ENCODE measurements around the gene TGFBI. TPM values are rescaled to one million over a fixed set of nuclear protein-coding genes. Genes with fewer than 3 reads are reported as not detected.

TGFBI gene
- total and polyA plus RNA-seq, 2 donors from 2014 or later = 36.4 to 78.5 TPM

DNA sequence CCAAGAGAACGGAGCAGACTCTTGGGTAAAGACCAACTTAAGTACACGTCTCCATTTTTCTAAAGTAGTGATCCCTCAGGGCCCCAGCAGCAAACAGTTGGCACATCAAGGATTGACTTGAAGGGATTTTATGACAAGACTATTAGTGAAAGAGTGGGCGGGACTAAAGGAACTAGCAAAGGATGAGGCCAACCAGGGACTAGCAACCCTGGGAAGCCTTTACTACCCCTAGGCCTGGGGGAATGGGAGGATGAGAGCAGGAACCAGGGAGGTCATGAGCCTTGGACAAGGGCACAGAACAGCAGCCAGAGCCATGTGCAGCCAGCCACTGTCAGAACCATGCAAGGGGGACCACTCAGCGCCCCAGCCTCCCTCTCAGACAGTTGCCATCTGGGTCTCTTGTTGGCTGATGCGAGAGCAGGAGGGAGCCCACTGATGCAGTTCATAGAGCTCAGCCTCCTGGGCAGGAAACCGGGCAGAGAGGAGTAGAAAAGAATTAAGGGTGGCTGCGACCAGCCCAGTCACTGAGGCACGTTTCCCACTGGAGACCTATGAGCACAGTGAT lies 28.1 kb downstream of the TGFBI start:
- intact Hi-C loops (cut with DNase I) = no loop called here
- no peak overlapping the region for H3K4me3 ChIP-seq (ENCODE audit: low read length in 3 of 3)
- H3K27me3 ChIP-seq (ENCODE audit: control insufficient read depth, insufficient read depth, low read length) = no peaks in the 10 kb centered on the region
- FAIRE-seq = no peak
- H3K27ac ChIP-seq (ENCODE audit: low read depth in 2 of 2, low read length in 2 of 2) = peak overlapping the region in 1 of 2 donors; percentile 54
- no peaks in the 10 kb centered on the region for H3K9me3 ChIP-seq (ENCODE audit: control insufficient read depth in 2 of 3, insufficient read depth in 1 of 3, low read length in 3 of 3)
- TF ChIP-seq CTCF (IDR thresholded peaks at IDR 0.05; ENCODE audit: borderline replicate concordance, extremely low read depth, insufficient read depth) = no peak
- H3K4me1 ChIP-seq (ENCODE audit: control insufficient read depth in 2 of 3, insufficient read depth in 2 of 3, low read depth in 1 of 3, low read length in 3 of 3) = peaks cover 4 to 8% (median 6%) of the 10 kb centered on the region in 3 donors
- no peak for DNase-seq
- no peaks in the 10 kb centered on the region for H3K36me3 ChIP-seq (ENCODE audit: control insufficient read depth in 2 of 3, insufficient read depth in 3 of 3, low read length in 3 of 3)
- no peak overlapping the region for H3K9ac ChIP-seq (ENCODE audit: low read length in 3 of 3)

DNA sequence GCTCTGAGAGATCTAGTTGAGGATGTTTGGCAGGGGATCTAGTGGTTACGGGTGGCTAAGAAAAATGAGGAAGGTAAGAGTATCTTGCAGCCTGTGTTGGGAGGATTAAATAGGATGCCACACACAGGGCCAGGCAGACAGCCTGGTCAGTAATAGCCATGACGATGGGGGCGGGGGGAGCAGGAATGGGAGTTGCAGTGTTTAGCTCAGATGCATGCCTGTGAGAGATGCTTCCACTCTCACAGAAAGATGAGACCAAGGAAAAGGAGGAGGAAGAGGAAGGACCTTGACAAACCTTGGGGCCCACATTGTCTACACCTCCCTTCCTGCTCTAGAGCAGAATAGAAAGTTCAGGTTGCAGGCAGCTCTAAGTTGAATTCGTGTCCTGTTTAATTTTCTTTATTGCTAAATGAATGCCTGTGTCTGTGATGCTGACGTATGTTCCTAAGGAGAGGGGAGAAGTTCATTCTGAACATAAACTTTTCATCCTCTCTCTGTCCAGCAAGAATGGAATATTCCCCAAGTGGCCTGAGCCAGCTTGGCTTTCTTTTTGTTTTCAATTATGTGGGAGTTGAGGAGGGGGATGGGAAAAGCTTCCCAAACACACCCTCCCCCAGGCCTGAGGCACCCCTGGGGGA lies 28.7 kb downstream of the TGFBI start:
- H3K9ac ChIP-seq (ENCODE audit: low read length in 3 of 3) = no peak overlapping the region
- no peaks in the 10 kb centered on the region for H3K27me3 ChIP-seq (ENCODE audit: control insufficient read depth, insufficient read depth, low read length)
- no peak for TF ChIP-seq CTCF (IDR thresholded peaks at IDR 0.05; ENCODE audit: borderline replicate concordance, extremely low read depth, insufficient read depth)
- no peaks in the 10 kb centered on the region for H3K9me3 ChIP-seq (ENCODE audit: control insufficient read depth in 2 of 3, insufficient read depth in 1 of 3, low read length in 3 of 3)
- intact Hi-C loops (cut with DNase I) = no loop called here
- FAIRE-seq (no peak), DNase-seq (peak in 2 of 5 donors; percentile 66 to 87)
- peaks cover 4 to 8% (median 6%) of the 10 kb centered on the region in 3 donors for H3K4me1 ChIP-seq (ENCODE audit: control insufficient read depth in 2 of 3, insufficient read depth in 2 of 3, low read depth in 1 of 3, low read length in 3 of 3)
- H3K4me3 ChIP-seq (ENCODE audit: low read length in 3 of 3) = no peak overlapping the region
- peak overlapping the region; percentile 55 to 73 for H3K27ac ChIP-seq (ENCODE audit: low read depth in 2 of 2, low read length in 2 of 2)
- H3K36me3 ChIP-seq (ENCODE audit: control insufficient read depth in 2 of 3, insufficient read depth in 3 of 3, low read length in 3 of 3) = no peaks in the 10 kb centered on the region

DNA sequence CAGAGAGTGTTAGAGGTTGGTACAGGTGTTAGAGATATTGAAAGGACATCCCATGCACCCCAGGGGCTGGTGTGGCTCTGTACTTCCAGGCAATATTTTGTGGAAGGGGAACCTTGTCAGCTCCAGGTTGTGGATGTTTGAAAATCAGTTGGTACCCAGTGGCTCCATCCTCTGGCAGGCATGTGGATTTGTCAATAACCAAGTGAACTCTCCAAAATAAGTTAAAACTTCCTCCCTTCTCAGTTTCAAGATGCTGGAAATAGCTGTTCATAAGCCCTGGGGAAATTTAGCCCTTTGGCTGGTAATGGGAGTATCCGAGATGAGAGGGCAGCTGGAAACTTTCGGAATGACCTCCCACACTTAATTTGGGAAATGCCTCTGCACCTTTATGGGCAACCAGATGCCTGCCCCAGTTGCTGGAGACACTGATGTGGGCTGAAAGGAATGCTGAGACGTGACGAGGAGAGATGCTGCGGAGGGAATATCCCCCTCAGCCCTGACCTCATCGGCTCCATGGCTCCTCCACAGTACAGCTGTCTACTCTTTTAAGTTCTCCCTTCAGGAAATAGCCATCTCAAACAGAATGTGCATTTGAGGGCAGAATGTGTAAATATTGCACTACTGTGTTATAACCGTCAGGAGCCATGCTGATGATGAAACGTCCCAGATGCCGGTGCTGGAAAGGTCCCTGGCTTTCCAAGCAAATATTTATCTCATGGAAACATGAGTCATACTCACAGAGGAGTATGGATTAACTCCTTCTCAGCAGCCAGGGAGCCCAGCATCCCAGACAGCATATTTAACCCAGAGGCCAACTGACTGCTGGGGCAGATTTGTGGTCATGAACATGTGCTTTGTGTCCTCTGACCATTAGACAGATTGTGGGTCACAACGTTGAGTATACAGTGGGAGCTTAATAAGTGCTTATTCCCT lies 29.5 kb downstream of the TGFBI start:
- Histone ChIP-seq H3K9me3 (ENCODE audit: control insufficient read depth in 2 of 3, insufficient read depth in 1 of 3, low read length in 3 of 3) (no peaks in the 10 kb centered on the region), H3K4me3 (ENCODE audit: low read length in 3 of 3) (no peak overlapping the region), H3K4me1 (ENCODE audit: control insufficient read depth in 2 of 3, insufficient read depth in 2 of 3, low read depth in 1 of 3, low read length in 3 of 3) (peaks cover 3 to 5% (median 4%) of the 10 kb centered on the region in 3 donors), H3K27me3 (ENCODE audit: control insufficient read depth, insufficient read depth, low read length) (no peaks in the 10 kb centered on the region), H3K36me3 (ENCODE audit: control insufficient read depth in 2 of 3, insufficient read depth in 3 of 3, low read length in 3 of 3) (no peaks in the 10 kb centered on the region), H3K27ac (ENCODE audit: low read depth in 2 of 2, low read length in 2 of 2) (peak overlapping the region; percentile 55 to 76), H3K9ac (ENCODE audit: low read length in 3 of 3) (no peak overlapping the region)
- FAIRE-seq = no peak
- TF ChIP-seq CTCF (IDR thresholded peaks at IDR 0.05; ENCODE audit: borderline replicate concordance, extremely low read depth, insufficient read depth) = no peak
- peak in 3 of 5 donors; percentile 67 to 92 (median 75) for DNase-seq
- intact Hi-C loops (cut with DNase I) = no loop called here
